ENCODE results near the gene CDK16.
"Not testable (repeated sequence)": the region's sequence is repeated elsewhere in the genome, so short reads cannot be mapped to it uniquely, and the experiment has no call there.

Gene CDK16

DNA sequence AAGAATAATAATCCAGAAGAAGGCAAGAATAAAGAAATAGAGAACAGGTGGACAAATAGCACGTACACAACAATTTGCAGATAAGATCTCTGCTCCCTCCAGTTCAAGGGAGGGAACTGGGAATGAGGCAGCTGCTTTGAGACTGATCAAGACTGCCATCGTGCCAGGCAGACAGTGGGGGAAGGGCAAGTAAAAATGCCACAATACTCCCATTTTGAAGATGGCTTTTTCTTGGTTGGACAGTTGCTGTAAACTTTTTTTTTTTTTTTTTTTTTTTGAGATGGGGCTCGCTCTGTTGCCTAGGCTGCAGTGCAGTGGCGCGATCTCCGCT is 31.5 kb downstream of the CDK16 start:
- DNase-seq (ENCODE audit: low spot score) = no peak

GRCh38 chrX:47257620-47258019 is 39.1 kb downstream of the CDK16 start:
- not testable (repeated sequence) for DNase-seq (ENCODE audit: low spot score)

- no peak for DNase-seq (ENCODE audit: low spot score)
Observed at GRCh38 chrX:47264483-47265173, 46.1 kb downstream of the CDK16 start.

DNA sequence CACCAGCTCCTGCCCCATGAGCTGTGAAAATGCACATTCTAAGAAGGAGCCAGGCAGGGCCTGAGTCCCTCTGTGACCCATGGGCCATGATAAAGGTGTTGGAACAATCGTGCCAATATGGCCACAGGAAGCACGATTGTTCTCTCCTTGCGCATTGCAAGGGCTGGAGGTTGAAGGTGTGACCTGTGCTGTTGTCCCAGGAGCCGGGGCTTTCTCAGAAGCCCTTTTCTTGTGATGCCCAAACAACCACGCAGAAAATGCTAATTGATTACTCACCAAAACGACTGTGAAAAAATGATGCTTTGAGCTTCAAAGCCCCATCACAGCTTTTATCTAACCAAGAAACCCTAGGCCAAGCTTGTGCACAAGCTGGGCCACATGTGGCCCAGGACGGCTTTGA is 48.2 kb downstream of the CDK16 start:
- DNase-seq (ENCODE audit: low spot score) = no peak

DNA sequence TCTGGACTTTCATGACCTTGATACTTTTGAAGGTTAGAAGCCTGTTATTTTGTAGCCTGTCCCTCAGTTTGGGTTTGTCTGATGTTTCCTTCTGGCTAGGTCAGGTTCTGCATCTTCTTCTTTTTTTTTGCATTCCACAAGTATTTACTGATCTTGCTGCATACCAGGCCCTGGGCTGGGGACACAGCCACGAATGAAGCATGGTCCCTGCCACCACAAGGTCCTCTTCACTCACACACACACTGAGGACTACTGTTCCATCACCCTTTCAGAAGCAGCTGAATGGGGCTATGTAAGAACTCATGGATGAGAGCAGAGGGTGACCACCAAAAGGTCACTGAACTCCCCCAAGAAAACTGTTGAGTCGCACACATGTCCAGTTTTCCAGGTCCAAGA is 53.5 kb downstream of the CDK16 start:
- DNase-seq (ENCODE audit: low spot score) = no peak

DNA sequence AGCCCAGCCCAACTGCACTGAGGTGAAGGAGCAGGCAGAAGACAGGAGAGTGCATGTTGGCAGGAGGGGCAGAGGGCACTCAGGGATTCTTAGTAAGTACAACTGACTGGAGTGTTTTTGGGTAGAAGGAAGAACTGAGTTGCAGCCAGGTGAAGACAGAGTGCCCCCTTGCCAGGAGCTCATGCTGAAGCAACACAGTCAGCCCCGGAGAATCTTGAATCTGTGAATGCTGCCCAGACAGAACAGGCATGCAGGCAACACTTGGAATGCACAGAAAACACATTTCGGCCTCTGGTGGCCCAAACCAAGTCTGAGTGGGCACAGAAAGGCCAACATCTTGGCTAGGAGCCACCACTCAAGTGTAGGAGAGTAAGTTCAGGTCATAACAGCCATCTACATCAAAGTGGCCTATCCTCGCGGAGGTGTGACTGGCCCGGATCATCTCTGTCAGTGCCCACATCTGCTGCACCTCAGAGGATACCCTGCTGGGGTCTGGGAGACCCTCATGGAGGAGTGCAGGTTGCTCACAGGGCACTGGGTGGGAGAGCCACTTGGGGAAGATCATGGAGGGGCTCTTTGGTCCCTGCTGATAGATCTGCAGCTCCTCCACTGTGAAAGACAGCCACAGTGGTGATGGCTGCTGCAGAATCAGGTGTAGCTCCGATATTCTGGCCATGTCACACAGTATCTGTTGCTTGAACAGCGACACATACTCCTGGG is 54.7 kb downstream of the CDK16 start:
- DNase-seq (ENCODE audit: low spot score) = no peak

DNA sequence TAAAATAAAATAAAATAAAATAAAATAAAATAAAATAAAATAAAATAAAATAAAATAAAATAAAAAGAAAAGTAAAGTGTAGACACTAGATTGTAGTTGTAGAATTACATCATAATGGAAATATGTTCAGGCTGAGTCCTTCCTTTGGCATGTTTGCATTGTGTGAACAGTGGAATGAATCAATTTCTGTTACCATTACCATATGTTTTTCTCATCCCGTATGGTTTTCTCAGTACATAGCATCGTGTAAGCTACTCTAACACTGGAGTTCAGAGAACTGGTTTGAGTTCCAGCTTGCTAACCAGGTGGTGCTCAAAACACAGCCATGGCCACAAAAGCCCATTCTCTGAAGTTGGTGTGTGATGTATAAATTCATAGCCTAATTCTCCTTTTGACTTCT is 60.2 kb downstream of the CDK16 start:
- DNase-seq (ENCODE audit: low spot score) = peak; percentile 25
